ENCODE data around the gene GGA2.
A peak's percentile ranks its signal among the peaks of the same experiment; 100 is the strongest.
"Not testable (repeated sequence)": the region's sequence is repeated elsewhere in the genome, so short reads cannot be mapped to it uniquely, and the experiment has no call there.

GGA2 gene

GRCh38 chr16:23510164-23510914, at the start of gene GGA2:
GGA2 (minus strand) TSS chr16:23510494; CDS start chr16:23510411, 83 bp downstream.
- DNase-seq: peak; percentile 81

GRCh38 chr16:23557779-23558702, 47.7 kb upstream of the GGA2 start:
- DNase-seq: peak; percentile 4

- DNase-seq: peak; percentile 96
These were observed 46.8 kb upstream of the GGA2 start, which contains the start of the genes EARS2 and UBFD1 for GRCh38 chr16:23556881-23557778. EARS2 (minus strand) TSS chr16:23557350; CDS start chr16:23557343, 7 bp downstream. UBFD1 (plus strand) TSS chr16:23557727; CDS start chr16:23557743, 16 bp downstream.

GRCh38 chr16:23554536-23554935, 44.2 kb upstream of the GGA2 start:
- no peak for DNase-seq

- DNase-seq: no peak
These were observed 41.9 kb upstream of the GGA2 start for GRCh38 chr16:23552161-23552560.

- no peak for DNase-seq
These were observed 39.6 kb upstream of the GGA2 start for GRCh38 chr16:23549938-23550337.

- no peak for DNase-seq
These were observed 34.1 kb upstream of the GGA2 start for GRCh38 chr16:23544436-23544835.

- not testable (repeated sequence) for DNase-seq
These were observed 30.5 kb upstream of the GGA2 start for GRCh38 chr16:23540817-23541178.

GRCh38 chr16:23539984-23540816, 29.9 kb upstream of the GGA2 start:
- no peak for DNase-seq

- no peak for DNase-seq
These were observed 28.6 kb upstream of the GGA2 start for GRCh38 chr16:23538919-23539278.

- DNase-seq: no peak
These were observed 27.1 kb upstream of the GGA2 start for GRCh38 chr16:23537390-23537789.

GRCh38 chr16:23535901-23536300, 25.6 kb upstream of the GGA2 start:
- DNase-seq: no peak

- no peak for DNase-seq
These were observed 24.9 kb upstream of the GGA2 start for GRCh38 chr16:23534868-23535860.

GRCh38 chr16:23532448-23532847, 22.2 kb upstream of the GGA2 start:
- DNase-seq: no peak

- DNase-seq: no peak
These were observed 19.8 kb upstream of the GGA2 start for GRCh38 chr16:23530062-23530461.

- DNase-seq: no peak
These were observed 18.5 kb upstream of the GGA2 start for GRCh38 chr16:23528644-23529310.

GRCh38 chr16:23527961-23528643, 17.8 kb upstream of the GGA2 start:
- DNase-seq: no peak

GRCh38 chr16:23524886-23525285, 14.6 kb upstream of the GGA2 start:
- no peak for DNase-seq

- no peak for DNase-seq
These were observed 13.6 kb upstream of the GGA2 start for GRCh38 chr16:23523876-23524385.

Data from CD4-positive, alpha-beta T cell treated with Interleukin-17A for 1 hour (primary cell).